Astrocyte (in vitro differentiated cells and primary cell): ENCODE measurements around the gene COL24A1.

Experiments used
- CTCF ChIP-seq: IDR thresholded peaks from 2 replicates; pipeline ENCODE4 v1.5.1; 2011; ENCODE audit warnings: low read depth, mild to moderate bottlenecking, inconsistent platforms, low read length, moderate library complexity; ENCODE audit not compliant: insufficient read depth
- EZH2 ChIP-seq: IDR thresholded peaks from 2 replicates; pipeline ENCODE4 v1.6.1; 2012; ENCODE audit warnings: mild to moderate bottlenecking, low read length, inconsistent platforms; ENCODE audit not compliant: insufficient read depth

- TF ChIP-seq CTCF = no peak
- no peak for TF ChIP-seq EZH2
Measured at GRCh38 chr1:86149591-86149990, 7.0 kb downstream of the COL24A1 start.
